Trophoblast cell (in vitro differentiated cells and primary cell): Measurements from ENCODE around the gene NSMF.

Experiments
- DNase-seq, 2 donors: peaks; one replicate each; pipeline ENCODE4 v3.0.0-alpha.2; 2016
- H2AFZ ChIP-seq: 2 replicates; pipeline ENCODE4 v1.6.1; 2013; ENCODE audit warnings: low read length, moderate library complexity, mild to moderate bottlenecking; ENCODE audit not compliant: insufficient read depth, poor library complexity
- H2AK5ac ChIP-seq: 2 replicates; pipeline ENCODE4 v1.6.1; 2013; ENCODE audit warnings: mild to moderate bottlenecking, low read length
- H2BK120ac ChIP-seq: 2 replicates; pipeline ENCODE4 v1.6.1; 2013; ENCODE audit warnings: low read length, mild to moderate bottlenecking, moderate library complexity; ENCODE audit not compliant: insufficient read depth, poor library complexity
- H2BK12ac ChIP-seq: 2 replicates; pipeline ENCODE4 v1.6.1; 2013; ENCODE audit warnings: mild to moderate bottlenecking, low read length, moderate library complexity
- H2BK5ac ChIP-seq: 2 replicates; pipeline ENCODE4 v1.6.1; 2013; ENCODE audit warnings: low read length, low read depth, moderate library complexity, mild to moderate bottlenecking; ENCODE audit not compliant: poor library complexity
- H3K14ac ChIP-seq: 2 replicates; pipeline ENCODE4 v1.6.1; 2013; ENCODE audit warnings: mild to moderate bottlenecking, low read length
- H3K18ac ChIP-seq: 2 replicates; pipeline ENCODE4 v1.6.1; 2013; ENCODE audit warnings: mild to moderate bottlenecking, low read length
- H3K23ac ChIP-seq: 2 replicates; pipeline ENCODE4 v1.6.1; 2013; ENCODE audit warnings: low read length
- H3K27ac ChIP-seq: 2 replicates; pipeline ENCODE4 v1.5.1; 2013; ENCODE audit warnings: low read depth, mild to moderate bottlenecking, inconsistent platforms, low read length, moderate library complexity
- H3K27me3 ChIP-seq: 2 replicates; pipeline ENCODE4 v1.6.1; 2013; ENCODE audit warnings: inconsistent platforms, mild to moderate bottlenecking, low read length, moderate library complexity; ENCODE audit not compliant: insufficient read depth
- H3K36me3 ChIP-seq, 2 experiments: 1 replicate in 1 of 2; 2 replicates in 1 of 2; pipeline ENCODE4 v1.6.1; 2013; ENCODE audit warnings: low read length in 2 of 2, mild to moderate bottlenecking in 2 of 2, moderate library complexity in 1 of 2; ENCODE audit not compliant: insufficient read depth in 2 of 2, control insufficient read depth in 1 of 2
- H3K4ac ChIP-seq: 2 replicates; pipeline ENCODE4 v1.6.1; 2013; ENCODE audit warnings: low read depth, mild to moderate bottlenecking, low read length, moderate library complexity
- H3K4me1 ChIP-seq, 2 experiments: 1 replicate in 1 of 2; 2 replicates in 1 of 2; pipeline ENCODE4 v1.6.1; 2013; ENCODE audit warnings: low read length in 2 of 2, mild to moderate bottlenecking in 2 of 2, moderate library complexity in 1 of 2; ENCODE audit not compliant: insufficient read depth in 2 of 2, control insufficient read depth in 1 of 2
- H3K4me2 ChIP-seq: 2 replicates; pipeline ENCODE4 v1.6.1; 2013; ENCODE audit warnings: inconsistent platforms, mild to moderate bottlenecking, low read length, moderate library complexity
- H3K4me3 ChIP-seq: 2 replicates; pipeline ENCODE4 v1.5.1; 2013; ENCODE audit warnings: mild to moderate bottlenecking, low read depth, low read length, inconsistent platforms
- H3K79me1 ChIP-seq: one replicate; pipeline ENCODE4 v1.6.1; 2013; ENCODE audit warnings: low read length
- H3K79me2 ChIP-seq: 2 replicates; pipeline ENCODE4 v1.6.1; 2013; ENCODE audit warnings: low read length, mild to moderate bottlenecking; ENCODE audit not compliant: control insufficient read depth, insufficient read depth, poor library complexity
- H3K9ac ChIP-seq: 2 replicates; pipeline ENCODE4 v1.6.1; 2013; ENCODE audit warnings: mild to moderate bottlenecking, low read length
- H3K9me3 ChIP-seq: 2 replicates; pipeline ENCODE4 v1.6.1; 2013; ENCODE audit warnings: low read depth, mild to moderate bottlenecking, control low read depth, inconsistent platforms, low read length; ENCODE audit not compliant: insufficient read depth
- H4K12ac ChIP-seq: 2 replicates; pipeline ENCODE4 v1.6.1; 2013; ENCODE audit warnings: low read depth, mild to moderate bottlenecking, low read length, moderate library complexity
- H4K8ac ChIP-seq: 2 replicates; pipeline ENCODE4 v1.6.1; 2013; ENCODE audit warnings: low read depth, mild to moderate bottlenecking, low read length, moderate library complexity
- H4K91ac ChIP-seq: one replicate; pipeline ENCODE4 v1.6.1; 2013; ENCODE audit warnings: low read depth, mild to moderate bottlenecking, low read length, moderate library complexity
- WGBS: extraction: QIAGEN DNeasy Blood & Tissue Kit; methylation state at CpG from one replicate; pipeline ENCODE4 v1.1.7; 2013; ENCODE audit warnings: missing lambda C conversion rate; ENCODE audit not compliant: insufficient read length, insufficient coverage; ENCODE audit errors: extremely low coverage; 5-methylcytosine and 5-hydroxymethylcytosine counted together

Gene NSMF

DNA sequence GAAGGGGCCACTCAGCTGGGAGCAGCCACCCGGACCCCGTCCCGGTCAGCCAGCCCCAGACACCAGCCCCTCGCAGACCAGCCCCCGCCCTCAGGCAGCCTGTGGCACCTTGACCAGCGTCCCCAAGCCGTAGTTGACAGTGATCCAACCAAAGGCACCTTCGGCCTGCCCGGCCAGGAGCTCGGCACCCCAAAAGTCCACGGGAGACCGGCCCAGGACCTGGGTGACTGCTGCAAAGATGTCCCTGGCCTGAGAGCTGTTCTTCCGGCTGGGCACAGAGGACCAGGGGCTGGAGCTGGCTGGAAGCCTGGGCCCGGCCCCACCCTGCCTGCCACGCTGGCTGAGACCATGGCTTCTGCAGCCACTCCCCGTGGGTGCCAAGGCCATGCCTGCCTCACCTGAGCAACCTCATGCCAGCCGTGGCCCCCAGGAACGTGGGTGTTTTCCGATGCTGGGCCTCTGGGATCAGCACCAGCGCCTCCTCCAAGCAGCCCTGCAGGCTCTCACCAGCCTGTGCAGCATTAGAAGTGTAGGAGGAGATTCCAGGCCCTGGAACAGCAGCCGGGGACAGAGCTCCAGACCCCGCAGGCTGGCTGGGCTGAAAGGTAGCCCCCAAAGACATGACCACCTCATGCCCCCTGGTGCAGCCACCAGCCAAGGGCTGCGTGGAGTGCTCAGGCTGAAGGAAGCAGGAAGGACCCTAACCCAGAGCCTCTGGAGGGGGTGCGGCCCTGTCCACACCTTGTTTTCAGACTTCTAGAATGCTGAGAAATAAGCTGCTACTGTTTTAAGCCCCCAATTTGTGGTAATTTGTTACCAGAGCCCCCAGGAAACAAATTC, 22.2 kb downstream of the NSMF start:
- H3K23ac ChIP-seq, result no peak overlapping the region
- H3K4ac ChIP-seq, result no peak overlapping the region
- no peak overlapping the region for H2AK5ac ChIP-seq
- H4K8ac ChIP-seq, result no peak overlapping the region
- no peaks in the 10 kb centered on the region for H3K27me3 ChIP-seq
- DNase-seq, result no peak
- H4K91ac ChIP-seq, result no peak overlapping the region
- no peaks in the 10 kb centered on the region for H3K9me3 ChIP-seq
- no peak overlapping the region for H2AFZ ChIP-seq
- no peak overlapping the region for H3K9ac ChIP-seq
- H3K79me1 ChIP-seq, result no peaks in the 10 kb centered on the region
- no peak overlapping the region for H2BK5ac ChIP-seq
- H2BK120ac ChIP-seq, result no peak overlapping the region
- H2BK12ac ChIP-seq, result no peak overlapping the region
- no peak overlapping the region for H3K18ac ChIP-seq
- no peak overlapping the region for H4K12ac ChIP-seq
- H3K4me2 ChIP-seq, result no peak overlapping the region
- H3K4me1 ChIP-seq, result peaks cover 0 to 3% of the 10 kb centered on the region in 2 experiments
- WGBS, result no CpG with 5 or more reads among the region's 24 CpGs
- H3K4me3 ChIP-seq, result no peak overlapping the region
- no peak overlapping the region for H3K14ac ChIP-seq
- no peaks in the 10 kb centered on the region for H3K36me3 ChIP-seq
- H3K79me2 ChIP-seq, result no peaks in the 10 kb centered on the region
- no peak overlapping the region for H3K27ac ChIP-seq

DNA sequence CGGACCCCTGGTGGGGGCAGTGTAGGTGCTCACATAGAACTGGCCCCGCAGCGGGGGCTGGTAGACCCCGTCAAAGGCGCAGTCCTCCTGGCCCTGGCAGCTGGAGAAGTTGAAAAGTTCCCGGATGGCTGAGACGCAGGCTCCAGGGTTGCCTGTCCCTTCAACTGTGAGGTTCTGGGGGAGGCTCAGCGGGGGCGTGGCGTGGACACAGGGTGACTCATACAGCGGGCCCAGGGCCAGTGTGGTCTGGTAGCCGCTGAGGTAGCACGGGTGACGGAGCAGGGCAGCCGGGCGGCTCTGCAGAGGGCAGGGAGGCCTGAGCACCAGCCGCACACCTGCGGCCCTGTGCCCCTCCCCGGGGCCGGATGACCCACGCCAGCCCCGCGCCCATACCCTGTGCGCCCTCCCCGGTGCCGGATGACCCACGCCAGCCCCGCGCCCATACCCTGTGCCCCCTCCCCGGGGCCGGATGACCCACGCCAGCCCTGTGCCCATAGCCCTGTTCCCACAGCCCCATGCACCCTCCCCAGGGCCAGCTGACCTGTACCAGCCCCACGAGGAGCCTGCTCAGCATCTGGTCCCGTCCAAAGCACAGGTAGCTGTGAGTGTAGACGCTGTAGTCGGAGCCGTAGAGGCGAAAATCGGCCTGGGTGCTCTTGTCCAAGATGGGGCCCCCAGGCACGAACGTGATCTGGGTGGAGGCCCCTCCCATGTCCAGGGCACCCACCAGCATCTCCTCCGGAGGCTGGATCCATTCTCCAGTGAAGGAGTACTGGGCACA, 23.0 kb downstream of the NSMF start:
- Histone ChIP-seq H2AK5ac (no peak overlapping the region), H3K18ac (no peak overlapping the region), H3K9ac (no peak overlapping the region), H3K4me3 (no peak overlapping the region), H4K8ac (no peak overlapping the region), H3K4me2 (no peak overlapping the region), H2BK120ac (no peak overlapping the region), H3K79me1 (no peaks in the 10 kb centered on the region), H3K23ac (no peak overlapping the region), H2BK12ac (no peak overlapping the region), H2BK5ac (no peak overlapping the region), H3K27me3 (no peaks in the 10 kb centered on the region), H3K4me1 (no peaks in the 10 kb centered on the region), H3K27ac (no peak overlapping the region), H3K36me3 (no peaks in the 10 kb centered on the region), H2AFZ (no peak overlapping the region), H3K9me3 (no peaks in the 10 kb centered on the region), H3K4ac (no peak overlapping the region), H4K12ac (no peak overlapping the region), H3K79me2 (no peaks in the 10 kb centered on the region), H3K14ac (no peak overlapping the region), H4K91ac (no peak overlapping the region)
- peak; percentile 34 to 63 for DNase-seq
- WGBS, result no CpG with 5 or more reads among the region's 42 CpGs

DNA sequence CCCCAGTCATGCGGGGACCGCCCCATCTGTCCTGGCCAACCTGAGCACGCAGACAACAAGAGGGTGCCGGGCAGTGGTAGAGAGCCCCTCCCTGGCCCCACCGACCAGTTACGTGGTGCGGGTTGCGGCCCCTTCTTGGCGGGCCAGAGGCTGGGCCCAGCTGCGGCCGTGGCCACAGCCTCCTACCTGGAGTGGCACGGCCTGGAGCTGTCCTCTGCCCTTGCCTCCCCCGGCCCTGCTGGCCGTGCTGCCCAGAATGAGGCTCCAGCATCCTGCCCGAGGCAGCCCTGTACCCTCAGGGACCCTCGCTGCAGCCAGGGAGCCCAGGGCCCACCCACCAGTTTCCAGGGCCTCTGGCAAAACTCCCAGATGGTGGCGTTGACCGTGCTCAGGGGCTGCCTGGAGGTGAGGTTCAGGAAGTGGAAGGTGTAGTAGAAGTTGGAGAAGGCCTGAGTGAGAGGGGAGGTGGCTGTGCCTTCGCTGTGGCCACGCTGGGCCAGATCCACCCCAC, 23.7 kb downstream of the NSMF start:
- Histone ChIP-seq H3K36me3 (no peaks in the 10 kb centered on the region), H3K79me2 (no peaks in the 10 kb centered on the region), H3K4me3 (no peak overlapping the region), H2AK5ac (no peak overlapping the region), H2BK12ac (no peak overlapping the region), H3K79me1 (no peaks in the 10 kb centered on the region), H3K9ac (no peak overlapping the region), H3K4ac (no peak overlapping the region), H3K14ac (no peak overlapping the region), H3K27me3 (no peaks in the 10 kb centered on the region), H3K27ac (no peak overlapping the region), H2BK5ac (no peak overlapping the region), H4K12ac (no peak overlapping the region), H3K4me2 (no peak overlapping the region), H3K4me1 (no peaks in the 10 kb centered on the region), H3K23ac (no peak overlapping the region), H4K91ac (no peak overlapping the region), H3K9me3 (no peaks in the 10 kb centered on the region), H3K18ac (no peak overlapping the region), H2AFZ (no peak overlapping the region), H4K8ac (no peak overlapping the region), H2BK120ac (no peak overlapping the region)
- DNase-seq, result no peak
- WGBS, result no CpG with 5 or more reads among the region's 20 CpGs

DNA sequence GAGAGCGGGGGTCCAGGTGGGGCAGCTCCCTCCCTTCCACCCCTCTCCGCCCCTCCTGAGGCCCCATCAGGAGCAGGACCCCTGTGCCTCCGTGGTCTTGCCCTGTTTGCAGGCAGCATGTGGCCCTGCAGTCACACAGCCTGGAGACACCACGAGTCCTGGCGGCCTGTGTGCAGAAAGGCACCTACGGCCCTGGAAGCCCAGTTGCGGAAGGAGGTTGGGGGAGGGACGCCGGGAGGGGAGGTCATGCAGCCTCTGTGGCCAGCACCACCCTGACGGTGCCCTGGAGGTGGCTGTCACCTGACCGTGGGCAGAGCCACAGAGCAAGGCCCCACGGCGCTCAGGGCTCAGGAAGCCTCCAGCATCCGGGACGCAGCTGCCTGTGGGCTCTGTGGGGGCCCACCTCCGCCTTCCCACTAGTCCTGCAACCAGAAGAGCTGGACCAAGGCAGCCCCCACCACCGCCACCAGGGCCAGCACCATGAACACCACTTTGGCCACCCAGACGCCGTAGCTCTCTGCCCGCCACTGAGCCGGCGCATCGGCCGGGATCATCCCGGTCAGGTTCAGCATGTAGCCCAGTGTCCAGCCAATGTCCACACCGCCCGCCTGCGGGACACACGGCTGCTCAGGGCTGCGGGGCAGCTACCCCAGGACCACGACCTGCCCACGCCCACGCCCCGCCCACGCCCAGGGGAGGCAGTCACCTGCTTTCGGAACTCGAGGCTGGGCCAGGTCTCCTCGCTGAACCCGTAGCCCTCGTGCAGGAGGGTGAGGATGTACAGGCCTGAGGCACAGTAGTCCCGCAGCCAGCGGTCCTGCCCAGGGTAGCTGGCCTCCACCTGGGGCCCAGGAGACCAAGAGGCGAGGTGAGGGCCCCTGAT, 24.4 kb downstream of the NSMF start:
- no peaks in the 10 kb centered on the region for H3K36me3 ChIP-seq
- H3K79me2 ChIP-seq, result no peaks in the 10 kb centered on the region
- H3K4me2 ChIP-seq, result no peak overlapping the region
- no peak overlapping the region for H4K8ac ChIP-seq
- H3K79me1 ChIP-seq, result no peaks in the 10 kb centered on the region
- no peak for DNase-seq
- no peak overlapping the region for H2AK5ac ChIP-seq
- no peak overlapping the region for H3K4ac ChIP-seq
- no peak overlapping the region for H2BK5ac ChIP-seq
- H3K18ac ChIP-seq, result no peak overlapping the region
- H3K4me3 ChIP-seq, result no peak overlapping the region
- H3K9ac ChIP-seq, result no peak overlapping the region
- H3K23ac ChIP-seq, result no peak overlapping the region
- no CpG with 5 or more reads among the region's 43 CpGs for WGBS
- no peak overlapping the region for H2BK120ac ChIP-seq
- H4K91ac ChIP-seq, result no peak overlapping the region
- no peak overlapping the region for H2BK12ac ChIP-seq
- no peaks in the 10 kb centered on the region for H3K9me3 ChIP-seq
- no peak overlapping the region for H3K14ac ChIP-seq
- no peaks in the 10 kb centered on the region for H3K4me1 ChIP-seq
- H4K12ac ChIP-seq, result no peak overlapping the region
- H3K27ac ChIP-seq, result no peak overlapping the region
- H3K27me3 ChIP-seq, result no peaks in the 10 kb centered on the region
- H2AFZ ChIP-seq, result no peak overlapping the region
